GM19455 (cell line): Measurements from ENCODE around the gene MAGOHB.

Source experiments
- ATAC-seq: cut with Tn5 transposase; IDR thresholded peaks from one replicate; pipeline ENCODE4 v1.9.1; 2021; ENCODE audit not compliant: unreplicated experiment

Gene MAGOHB

DNA sequence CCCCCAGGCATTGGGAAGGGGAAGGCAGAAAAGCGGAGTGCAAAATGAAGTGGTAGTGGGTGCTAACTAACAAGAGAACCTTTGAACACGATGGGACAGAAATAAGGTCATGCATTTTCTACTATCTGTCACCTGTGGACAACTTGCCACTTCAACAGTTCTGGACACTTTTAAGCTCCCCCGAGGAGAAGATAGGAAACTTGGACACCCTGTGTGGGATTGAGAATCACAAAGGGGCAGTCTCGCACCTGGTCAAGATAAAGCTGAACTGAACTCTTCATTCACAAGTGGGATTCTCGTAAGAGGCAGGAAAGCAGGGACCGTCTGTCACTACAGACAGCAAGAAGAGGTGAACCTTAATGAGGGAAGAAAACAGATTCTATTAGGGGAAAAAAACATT is 56.1 kb downstream of the MAGOHB start:
- no peak for ATAC-seq

GRCh38 chr12:10554756-10555481 is 58.5 kb downstream of the MAGOHB start:
- ATAC-seq = no peak

DNA sequence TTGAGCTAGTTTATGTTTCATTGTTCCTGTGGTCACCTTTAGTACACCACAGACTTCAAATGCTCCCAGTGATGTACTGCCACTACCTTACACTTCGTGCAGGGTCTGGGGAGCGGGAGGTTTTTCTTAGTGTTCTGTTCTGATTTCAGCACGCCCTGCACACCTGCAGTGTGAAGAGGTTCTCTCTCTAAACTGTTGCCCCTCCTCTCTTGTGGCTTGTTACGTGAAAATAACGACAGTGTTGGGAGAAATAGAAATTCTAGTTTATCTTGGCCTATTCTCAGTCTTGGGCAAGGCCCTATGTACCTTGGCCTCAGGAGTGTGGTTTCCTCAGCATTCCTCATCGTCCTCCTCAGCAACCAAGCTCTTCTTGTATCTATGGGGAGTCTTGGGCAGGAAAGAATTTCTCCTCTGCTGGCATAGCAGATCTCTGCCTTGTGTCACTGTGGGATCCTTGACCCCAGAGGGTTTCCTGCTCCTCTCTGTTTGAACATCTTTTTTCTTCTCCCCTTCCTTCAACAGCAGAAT is 59.1 kb downstream of the MAGOHB start:
- ATAC-seq = no peak
